Endothelial cell (in vitro differentiated cells): Measurements from ENCODE around the gene POP4. TPM values are rescaled to one million over a fixed set of nuclear protein-coding genes. Genes with fewer than 3 reads are reported as not detected.

ENCODE experiments used
- DNase-seq: peaks from one replicate; pipeline ENCODE4 v3.0.0; 2021; ENCODE audit warnings: low spot score
- H3K27ac Mint-ChIP-seq: one replicate; pipeline ENCODE4 v1.8.0; 2021; ENCODE audit warnings: mixed read lengths, inconsistent platforms; ENCODE audit not compliant: unreplicated experiment
- H3K27me3 Mint-ChIP-seq: one replicate; pipeline ENCODE4 v1.8.0; 2021; ENCODE audit warnings: mild to moderate bottlenecking, moderate library complexity, mixed read lengths, inconsistent platforms; ENCODE audit not compliant: unreplicated experiment
- H3K36me3 Mint-ChIP-seq: one replicate; pipeline ENCODE4 v1.8.0; 2021; ENCODE audit warnings: mild to moderate bottlenecking, low read depth, mixed read lengths, inconsistent platforms; ENCODE audit not compliant: unreplicated experiment
- H3K4me1 Mint-ChIP-seq: one replicate; pipeline ENCODE4 v1.8.0; 2021; ENCODE audit warnings: mild to moderate bottlenecking, mixed read lengths, inconsistent platforms; ENCODE audit not compliant: unreplicated experiment
- H3K4me3 Mint-ChIP-seq: one replicate; pipeline ENCODE4 v1.8.0; 2021; ENCODE audit warnings: mild to moderate bottlenecking, mixed read lengths, inconsistent platforms; ENCODE audit not compliant: unreplicated experiment
- H3K9me3 Mint-ChIP-seq: one replicate; pipeline ENCODE4 v1.8.0; 2021; ENCODE audit warnings: mixed read lengths, inconsistent platforms; ENCODE audit not compliant: unreplicated experiment
- CTCF ChIP-seq: fragments of 200-600 bp; sonication (generic); IDR thresholded peaks from one replicate; pipeline ENCODE4 v1.5.0; 2021; ENCODE audit warnings: antibody characterized with exemption; ENCODE audit not compliant: unreplicated experiment
- total RNA-seq: library from RNA; stranded (reverse); fragmentation: NEBNext Ultra II Directional; extraction: Animal tissue kit (Norgen Biotek cat#: 25700); gene quantifications from one replicate; pipeline ENCODE4 v1.2.1, GENCODE V29; 2021; ENCODE audit not compliant: unreplicated experiment

Gene POP4
- total RNA-seq, 1 donor from 2014 or later = 48.8 TPM

- no peak for TF ChIP-seq CTCF
- H3K36me3 Mint-ChIP-seq = no peaks in the 10 kb centered on the region
- H3K27me3 Mint-ChIP-seq = no peaks in the 10 kb centered on the region
- H3K4me3 Mint-ChIP-seq = no peak overlapping the region
- H3K27ac Mint-ChIP-seq = no peak overlapping the region
- DNase-seq = no peak
- no peaks in the 10 kb centered on the region for H3K4me1 Mint-ChIP-seq
- H3K9me3 Mint-ChIP-seq = no peaks in the 10 kb centered on the region
These were observed 23.9 kb downstream of the POP4 start for GRCh38 chr19:29629836-29630534.

GRCh38 chr19:29630655-29631054, 24.6 kb downstream of the POP4 start:
- Mint-ChIP-seq H3K4me1 (no peaks in the 10 kb centered on the region), H3K36me3 (no peaks in the 10 kb centered on the region), H3K27me3 (no peaks in the 10 kb centered on the region), H3K9me3 (no peaks in the 10 kb centered on the region), H3K27ac (no peak overlapping the region), H3K4me3 (no peak overlapping the region)
- no peak for DNase-seq
- no peak for TF ChIP-seq CTCF

GRCh38 chr19:29631450-29631849, 25.4 kb downstream of the POP4 start:
- H3K4me3 Mint-ChIP-seq = no peak overlapping the region
- no peak for DNase-seq
- no peaks in the 10 kb centered on the region for H3K4me1 Mint-ChIP-seq
- no peaks in the 10 kb centered on the region for H3K9me3 Mint-ChIP-seq
- H3K27me3 Mint-ChIP-seq = no peaks in the 10 kb centered on the region
- H3K27ac Mint-ChIP-seq = no peak overlapping the region
- H3K36me3 Mint-ChIP-seq = no peaks in the 10 kb centered on the region
- TF ChIP-seq CTCF = no peak

- no peak for DNase-seq
- Mint-ChIP-seq H3K27ac (no peak overlapping the region), H3K27me3 (no peaks in the 10 kb centered on the region), H3K9me3 (no peaks in the 10 kb centered on the region), H3K36me3 (no peaks in the 10 kb centered on the region), H3K4me1 (no peaks in the 10 kb centered on the region), H3K4me3 (no peak overlapping the region)
- no peak for TF ChIP-seq CTCF
These were observed 27.9 kb downstream of the POP4 start for GRCh38 chr19:29634002-29634401.

GRCh38 chr19:29634423-29635130, 28.5 kb downstream of the POP4 start:
- H3K27ac Mint-ChIP-seq = no peak overlapping the region
- H3K4me3 Mint-ChIP-seq = no peak overlapping the region
- DNase-seq = no peak
- H3K27me3 Mint-ChIP-seq = peaks cover under 1% of the 10 kb centered on the region
- no peak for TF ChIP-seq CTCF
- H3K4me1 Mint-ChIP-seq = no peaks in the 10 kb centered on the region
- no peaks in the 10 kb centered on the region for H3K36me3 Mint-ChIP-seq
- no peaks in the 10 kb centered on the region for H3K9me3 Mint-ChIP-seq
